ENCODE data around the gene KIAA0930. TPM values are rescaled to one million over a fixed set of nuclear protein-coding genes. Genes with fewer than 3 reads are reported as not detected.

KIAA0930 gene
- total and polyA plus RNA-seq, 2 of the 4 experiments (the other 2 are of a cell fraction) = 25.3 to 34.1 TPM

GRCh38 chr22:45240104-45240809 lies 437 bp downstream of the KIAA0930 start:
- H3K14ac ChIP-seq (replicated peaks; ENCODE audit: low read depth, low read length) = no peak overlapping the region
- H3K4ac ChIP-seq (ENCODE audit: low read depth, low read length) = 0 out of 2 replicates have a peak overlapping the region, but pooled peaks have one; percentile 33
- H3K27ac ChIP-seq (ENCODE audit: insufficient read depth, low read length) = peak overlapping the region; percentile 15; the same call in 1 of the 2 replicates
- no peak overlapping the region for H4K5ac ChIP-seq (ENCODE audit: low read depth, low read length)
- intact Hi-C loops (cut with micrococcal nuclease) (loop anchor here (2.0 kb wide), 1 partner anchor 27 kb away; no protein-coding TSS in a partner anchor), in situ Hi-C loops (cut with MboI; ENCODE audit: low sequenced_read_pairs) (no loop called here), dilution Hi-C loops (cut with HindIII; ENCODE audit: low sequenced_read_pairs, unreplicated experiment) (no loop called here)
- H3K4me1 ChIP-seq (ENCODE audit: control insufficient read depth, insufficient read depth, low read length) = peaks cover 3% of the 10 kb centered on the region; the same call in 1 of the 2 replicates
- no TSS peak for BruUV-seq (replicated peaks)
- no peak overlapping the region for H3K56ac ChIP-seq (ENCODE audit: extremely low read depth, insufficient read depth, low read length)
- H4K91ac ChIP-seq (ENCODE audit: insufficient read depth, low read depth, low read length) = no peak overlapping the region
- peak overlapping the region; percentile 93 for H3K4me2 ChIP-seq (ENCODE audit: low read depth, low read length)
- peaks cover 8% of the 10 kb centered on the region; the same call in 1 of the 2 replicates for H3K9me1 ChIP-seq (ENCODE audit: insufficient read depth, low read length)
- H2BK120ac ChIP-seq (ENCODE audit: low read depth, low read length) = no peak overlapping the region
- H3K18ac ChIP-seq (ENCODE audit: low read depth, low read length) = no peak overlapping the region
- H3K36me3 ChIP-seq (ENCODE audit: control insufficient read depth, insufficient read depth, low read length) = peaks cover 4% of the 10 kb centered on the region; the same call in 1 of the 2 replicates
- no peaks in the 10 kb centered on the region for H3K9me3 ChIP-seq (ENCODE audit: control insufficient read depth, insufficient read depth, low read length)
- POLR2A ChIA-PET (ENCODE audit: unreplicated experiment) = no interaction called here
- ATAC-seq (ENCODE audit: low read depth) (peak; percentile 72), DNase-seq (no peak)
- H2BK20ac ChIP-seq (ENCODE audit: low read depth, low read length) = no peak overlapping the region
- H4K20me1 ChIP-seq (ENCODE audit: insufficient read depth, low read length) = peaks cover 46% of the 10 kb centered on the region
- peak overlapping the region; percentile 92 for H3K4me3 ChIP-seq (ENCODE audit: insufficient read depth, low read depth, low read length)
- H3K27me3 ChIP-seq (ENCODE audit: control insufficient read depth, insufficient read depth, low read length) = no peaks in the 10 kb centered on the region
- 0 out of 2 replicates have a peak overlapping the region, but pooled peaks have one; percentile 14 for H3K23ac ChIP-seq (ENCODE audit: low read depth, low read length)
- H2BK5ac ChIP-seq (ENCODE audit: low read depth, low read length, poor library complexity, severe bottlenecking) = no peak overlapping the region
- no peak overlapping the region for H2BK15ac ChIP-seq (ENCODE audit: low read depth, low read length)
- peaks cover 18 to 45% of the 10 kb centered on the region in 2 experiments for H3K79me1 ChIP-seq (ENCODE audit: low read depth in 1 of 2, low read length in 2 of 2)
- no peak overlapping the region for H4K8ac ChIP-seq (ENCODE audit: low read depth in 2 of 2, low read length in 2 of 2)
- H2AK9ac ChIP-seq (replicated peaks; ENCODE audit: low read depth, low read length, poor library complexity) = peak overlapping the region; percentile 21
- no peak overlapping the region for H2AK5ac ChIP-seq (ENCODE audit: low read depth, low read length)
- peak overlapping the region; percentile 47 for H3K9ac ChIP-seq (ENCODE audit: low read depth, low read length)
- H2AFZ ChIP-seq (replicated peaks; ENCODE audit: low read length, poor library complexity) = peak overlapping the region; percentile 86
- CTCF ChIA-PET = no interaction called here
- 3% methylated on average over 17 of the region's 73 CpGs; no CpG with 5 or more reads in 1 of the 2 experiments for WGBS, 2 experiments (ENCODE audit: extremely low coverage in 2 of 2, insufficient read length in 1 of 2)
- TF ChIP-seq FOS (IDR thresholded peaks at IDR 0.05; ENCODE audit: low read depth, low read length) = no peak
- peak; percentile 51; the same call in 1 of the 2 replicates for TF ChIP-seq MXI1 (IDR thresholded peaks at IDR 0.05; ENCODE audit: borderline replicate concordance, low read depth, low read length)
- no peak for TF ChIP-seq MAFK (IDR thresholded peaks at IDR 0.05; ENCODE audit: low read depth, low read length)
- no peak for TF ChIP-seq BHLHE40 (IDR thresholded peaks at IDR 0.05; ENCODE audit: low read depth, low read length)
- TF ChIP-seq NFE2L2 (IDR thresholded peaks at IDR 0.05; ENCODE audit: low read depth, low read length) = no peak
- no peak for TF ChIP-seq USF2 (IDR thresholded peaks at IDR 0.05; ENCODE audit: low read depth, low read length)
- TF ChIP-seq SMC3 (IDR thresholded peaks at IDR 0.05; ENCODE audit: low read depth, low read length) = no peak
- peak; percentile 79; the same call in 1 of the 2 replicates for TF ChIP-seq CHD1 (IDR thresholded peaks at IDR 0.05; ENCODE audit: low read depth, low read length)
- no peak for TF ChIP-seq RFX5 (IDR thresholded peaks at IDR 0.05; ENCODE audit: low read depth, low read length)
- TF ChIP-seq RCOR1 (IDR thresholded peaks at IDR 0.05; ENCODE audit: insufficient replicate concordance, low read length) = no peak
- no peak for TF ChIP-seq ELK1 (IDR thresholded peaks at IDR 0.05; ENCODE audit: borderline replicate concordance, low read depth, low read length)
- peak; percentile 51 for TF ChIP-seq POLR2A (IDR thresholded peaks at IDR 0.05; ENCODE audit: low read depth, low read length)
- TF ChIP-seq CEBPB (IDR thresholded peaks at IDR 0.05; ENCODE audit: low read depth, low read length) = no peak
- no peak for TF ChIP-seq CTCF (conservative IDR thresholded peaks at IDR 0.05; ENCODE audit: low read depth, low read length)
